HepG2 (cell line): ENCODE results near the gene CCDC183. TPM values are rescaled to one million over a fixed set of nuclear protein-coding genes. Genes with fewer than 3 reads are reported as not detected.

ENCODE experiments used
- ELF3 ChIP-seq: IDR thresholded peaks from 2 replicates; pipeline ENCODE4 v1.6.1; 2016; ENCODE audit warnings: missing genetic modification reagents, missing compliant biosample characterization
- HOXA3 ChIP-seq: sonication (generic); formaldehyde crosslinking; IDR thresholded peaks from 2 replicates; pipeline ENCODE4 v1.5.0; 2020; ENCODE audit warnings: missing genetic modification reagents
- NFIB ChIP-seq: sonication (generic); formaldehyde crosslinking; IDR thresholded peaks from 2 replicates; pipeline ENCODE4 v1.9.0; 2021; ENCODE audit warnings: missing genetic modification reagents, mild to moderate bottlenecking, borderline replicate concordance
- PAXIP1 ChIP-seq: sonication (generic); formaldehyde crosslinking; conservative IDR thresholded peaks from 2 replicates; pipeline ENCODE4 v1.4.0; 2020; ENCODE audit warnings: mild to moderate bottlenecking, missing genetic modification reagents, moderate library complexity
- RFXANK ChIP-seq: IDR thresholded peaks from 2 replicates; pipeline ENCODE4 v1.6.1; 2016
- TCF7 ChIP-seq: sonication (generic); IDR thresholded peaks from 2 replicates; pipeline ENCODE4 v1.6.1; 2016; ENCODE audit warnings: antibody characterized with exemption, low read depth
- TFDP1 ChIP-seq: IDR thresholded peaks from 2 replicates; pipeline ENCODE4 v1.6.1; 2016; ENCODE audit warnings: missing compliant biosample characterization, missing genetic modification reagents, borderline replicate concordance
- ZBTB33 ChIP-seq: sonication (generic); formaldehyde crosslinking; IDR thresholded peaks from 2 replicates; pipeline ENCODE4 v1.4.0; 2020; ENCODE audit warnings: missing genetic modification reagents
- ZFP36L1 ChIP-seq: sonication (generic); formaldehyde crosslinking; IDR thresholded peaks from 2 replicates; pipeline ENCODE4 v1.8.0; 2022; ENCODE audit warnings: mild to moderate bottlenecking, missing genetic modification reagents, moderate library complexity
- ZHX1 ChIP-seq: sonication (generic); formaldehyde crosslinking; IDR thresholded peaks from 2 replicates; pipeline ENCODE4 v1.8.1; 2022; ENCODE audit warnings: low read depth, mild to moderate bottlenecking, missing genetic modification reagents
- ZNF280B ChIP-seq: sonication (generic); formaldehyde crosslinking; IDR thresholded peaks from 2 replicates; pipeline ENCODE4 v1.5.0; 2020; ENCODE audit warnings: missing genetic modification reagents, mild to moderate bottlenecking, borderline replicate concordance
- ZNF331 ChIP-seq: sonication (generic); formaldehyde crosslinking; IDR thresholded peaks from 2 replicates; pipeline ENCODE4 v1.4.0; 2020; ENCODE audit warnings: missing genetic modification reagents
- ZNF501 ChIP-seq: sonication (generic); formaldehyde crosslinking; IDR thresholded peaks from 2 replicates; pipeline ENCODE4 v1.5.1; 2020; ENCODE audit warnings: mild to moderate bottlenecking, moderate library complexity, missing genetic modification reagents
- ZNF740 ChIP-seq: sonication (generic); formaldehyde crosslinking; IDR thresholded peaks from 2 replicates; pipeline ENCODE4 v1.4.0; 2020; ENCODE audit warnings: missing genetic modification reagents
- ZNF768 ChIP-seq: sonication (generic); formaldehyde crosslinking; IDR thresholded peaks from 2 replicates; pipeline ENCODE4 v1.4.0; 2020; ENCODE audit warnings: missing genetic modification reagents
- ZNF883 ChIP-seq: sonication (generic); formaldehyde crosslinking; IDR thresholded peaks from 2 replicates; pipeline ENCODE4 v1.5.1; 2020; ENCODE audit warnings: mild to moderate bottlenecking, missing genetic modification reagents; ENCODE audit errors: not compliant biosample characterization
- polyA plus RNA-seq, 8 experiments: library from polyadenylated mRNA; depleted of rRNA in 3 of 8; stranded (reverse) in 7 of 8; unstranded in 1 of 8; fragments of >200 nt; fragmentation: Illumina TruSeq in 4 of 8; extraction: Trizol in 4 of 8; gene quantifications; 2 replicates each; pipeline versions ENCODE4 v1.2.1 to v1.2.3, GENCODE V29; 2011 to 2016; ENCODE audit warnings: low read depth in 4 of 8, missing spikeins in 1 of 8, mixed read lengths in 1 of 8; ENCODE audit not compliant: insufficient read depth in 1 of 8
- total RNA-seq, 5 experiments: library from RNA; depleted of rRNA; stranded (reverse); fragments of >200 nt; fragmentation: Illumina TruSeq; extraction: Trizol; gene quantifications; 2 replicates each; pipeline ENCODE4 v1.2.3, GENCODE V29; 2016; ENCODE audit warnings: low read depth in 1 of 5

Gene CCDC183
- total and polyA plus RNA-seq, 2 of the 13 experiments (the other 11 are each of a cell fraction or from before 2014, with no cell fraction given): 5.0 to 66.4 TPM

GRCh38 chr9:136839229-136840139 lies 43.3 kb downstream of the CCDC183 start (continued):
- TF ChIP-seq ZBTB33 (CRISPR knock-in tag) (no peak), ZNF501 (CRISPR knock-in tag) (no peak), NFIB (CRISPR knock-in tag) (no peak), ZNF740 (no peak), PAXIP1 (CRISPR knock-in tag) (no peak), ZNF883 (peak; percentile 42), HOXA3 (no peak), ZHX1 (no peak), ZNF331 (CRISPR knock-in tag) (no peak), ZNF768 (CRISPR knock-in tag) (0 out of 2 replicates have a peak, but pooled peaks have one; percentile 38), RFXANK (CRISPR knock-in tag) (no peak), TCF7 (no peak), ELF3 (CRISPR knock-in tag) (no peak), TFDP1 (CRISPR knock-in tag) (no peak), ZNF280B (no peak), ZFP36L1 (CRISPR knock-in tag) (no peak)
